Neural cell (in vitro differentiated cells): Measurements from ENCODE around the gene NOG.

ENCODE experiments used
- CTCF ChIP-seq: fragments of 450-650 bp; IDR thresholded peaks from 2 replicates; pipeline ENCODE4 v1.5.1; 2014; ENCODE audit warnings: antibody characterized with exemption, mild to moderate bottlenecking, moderate library complexity; ENCODE audit not compliant: poor library complexity, severe bottlenecking
- EP300 ChIP-seq: fragments of 450-650 bp; conservative IDR thresholded peaks from 2 replicates; pipeline ENCODE4 v1.6.1; 2014; ENCODE audit warnings: antibody characterized with exemption, mild to moderate bottlenecking, moderate library complexity; ENCODE audit not compliant: poor library complexity, severe bottlenecking
- EZH2 ChIP-seq: fragments of 200-600, 300-800 bp; shearing (Covaris generic), sonication (generic); IDR thresholded peaks from 2 replicates; pipeline ENCODE4 v1.6.1; 2014; ENCODE audit warnings: antibody characterized with exemption, low read length, borderline replicate concordance, mild to moderate bottlenecking; ENCODE audit not compliant: insufficient read depth, poor library complexity, severe bottlenecking
- MXI1 ChIP-seq: fragments of 450-650 bp; conservative IDR thresholded peaks from 2 replicates; pipeline ENCODE4 v1.6.1; 2014; ENCODE audit warnings: antibody characterized with exemption, mild to moderate bottlenecking; ENCODE audit not compliant: poor library complexity, severe bottlenecking
- POLR2AphosphoS5 ChIP-seq: IDR thresholded peaks from 2 replicates; pipeline ENCODE4 v1.6.1; 2012
- REST ChIP-seq: IDR thresholded peaks from 2 replicates; pipeline ENCODE4 v1.6.1; 2012; ENCODE audit warnings: borderline replicate concordance
- SMC3 ChIP-seq: fragments of 450-650 bp; conservative IDR thresholded peaks from 2 replicates; pipeline ENCODE4 v1.6.1; 2014; ENCODE audit warnings: antibody characterized with exemption, mild to moderate bottlenecking, moderate library complexity; ENCODE audit not compliant: poor library complexity
- TAF1 ChIP-seq: IDR thresholded peaks from 2 replicates; pipeline ENCODE4 v1.6.1; 2012; ENCODE audit warnings: low read depth

DNA sequence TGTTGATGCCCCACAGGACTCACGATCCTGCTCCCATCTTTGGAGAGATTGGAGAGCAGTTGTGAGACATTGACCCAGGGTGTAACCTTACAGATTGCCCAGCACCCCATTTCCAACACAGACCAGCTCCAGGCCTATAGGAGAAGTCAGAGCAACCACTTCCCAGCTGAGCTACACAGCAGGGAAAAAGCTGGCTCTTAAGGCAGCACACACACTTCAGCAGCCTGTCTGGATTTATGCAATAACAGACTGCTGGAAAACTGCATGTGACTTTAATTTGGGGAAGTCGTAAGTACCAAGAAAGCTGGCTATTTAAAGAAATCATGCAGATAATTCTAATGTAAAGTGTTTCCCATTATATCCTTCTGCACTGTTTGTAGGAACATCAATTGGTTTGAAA, 30.8 kb downstream of the NOG start:
- TF ChIP-seq CTCF (no peak), EP300 (no peak), REST (no peak), MXI1 (no peak), EZH2 (no peak), TAF1 (no peak), POLR2AphosphoS5 (no peak), SMC3 (no peak)
